Cardiac muscle cell (in vitro differentiated cells and primary cell): Measurements from ENCODE around the gene ANXA1. TPM values are rescaled to one million over a fixed set of nuclear protein-coding genes. Genes with fewer than 3 reads are reported as not detected.
A peak's percentile ranks its signal among the peaks of the same experiment; 100 is the strongest.

Experiments
- DNase-seq, 2 donors: peaks; one replicate each; pipeline versions ENCODE4 v3.0.0 to v3.0.0-alpha.2; 2010 to 2017; ENCODE audit warnings: low read depth in 1 of 2, low spot score in 1 of 2
- H3K27ac ChIP-seq: fragments of 200-600 bp; sonication (generic); 2 replicates; pipeline ENCODE4 v1.5.1; 2016
- H3K27me3 ChIP-seq: fragments of 200-600 bp; sonication (generic); 2 replicates; pipeline ENCODE4 v1.6.0; 2016; ENCODE audit warnings: control low read depth
- H3K36me3 ChIP-seq: fragments of 200-600 bp; sonication (generic); 2 replicates; pipeline ENCODE4 v1.5.1; 2016; ENCODE audit warnings: control low read depth
- H3K4me1 ChIP-seq: fragments of 200-600 bp; sonication (generic); 2 replicates; pipeline ENCODE4 v1.8.1; 2017; ENCODE audit warnings: low read depth, mild to moderate bottlenecking, mixed run types
- H3K4me3 ChIP-seq: fragments of 200-600 bp; sonication (generic); 2 replicates; pipeline ENCODE4 v1.5.1; 2016; ENCODE audit warnings: mild to moderate bottlenecking
- H3K9me3 ChIP-seq: fragments of 200-600 bp; sonication (generic); 2 replicates; pipeline ENCODE4 v1.5.1; 2017; ENCODE audit warnings: low read depth, mild to moderate bottlenecking, control low read depth
- CTCF ChIP-seq: IDR thresholded peaks from 2 replicates; pipeline ENCODE4 v1.5.1; 2012; ENCODE audit warnings: low read depth, mild to moderate bottlenecking, low read length
- polyA plus RNA-seq: library from polyadenylated mRNA; unstranded; fragments of >200 nt; fragmentation: Nextera tagmentation; extraction: Ambion mirVana; gene quantifications from 2 replicates; pipeline ENCODE4 v1.2.1, GENCODE V29; 2016
- total RNA-seq: library from RNA; depleted of rRNA; stranded (reverse); fragments of >200 nt; gene quantifications from 2 replicates; pipeline ENCODE4 v1.2.3, GENCODE V29; 2016

The ANXA1 gene
- total and polyA plus RNA-seq, 2 experiments from 2014 or later, result 1.2 to 13.7 TPM

GRCh38 chr9:73199886-73200285 is 48.2 kb downstream of the ANXA1 start:
- Histone ChIP-seq H3K4me1 (peaks cover 14% of the 10 kb centered on the region), H3K4me3 (no peak overlapping the region), H3K9me3 (no peaks in the 10 kb centered on the region), H3K36me3 (no peaks in the 10 kb centered on the region), H3K27me3 (no peaks in the 10 kb centered on the region), H3K27ac (no peak overlapping the region)
- DNase-seq, result peak in 1 of 2 donors; percentile 27
- TF ChIP-seq CTCF, result peak; percentile 20

- no peak overlapping the region for H3K27ac ChIP-seq
- H3K4me3 ChIP-seq, result no peak overlapping the region
- DNase-seq, result peak; percentile 60 to 63
- no peaks in the 10 kb centered on the region for H3K36me3 ChIP-seq
- peaks cover 14% of the 10 kb centered on the region for H3K4me1 ChIP-seq
- no peaks in the 10 kb centered on the region for H3K9me3 ChIP-seq
- TF ChIP-seq CTCF, result peak; percentile 52
- H3K27me3 ChIP-seq, result no peaks in the 10 kb centered on the region
Observed at GRCh38 chr9:73200694-73201452, 49.2 kb downstream of the ANXA1 start.

GRCh38 chr9:73202980-73203379 is 51.3 kb downstream of the ANXA1 start:
- no peaks in the 10 kb centered on the region for H3K9me3 ChIP-seq
- no peak overlapping the region for H3K4me3 ChIP-seq
- TF ChIP-seq CTCF, result no peak
- no peaks in the 10 kb centered on the region for H3K27me3 ChIP-seq
- peaks cover 14% of the 10 kb centered on the region for H3K4me1 ChIP-seq
- H3K36me3 ChIP-seq, result no peaks in the 10 kb centered on the region
- DNase-seq, result peak; percentile 3 to 22
- H3K27ac ChIP-seq, result no peak overlapping the region

GRCh38 chr9:73204936-73205335 is 53.3 kb downstream of the ANXA1 start:
- no peaks in the 10 kb centered on the region for H3K9me3 ChIP-seq
- no peaks in the 10 kb centered on the region for H3K36me3 ChIP-seq
- DNase-seq, result peak in 1 of 2 donors; percentile 5
- H3K4me1 ChIP-seq, result peaks cover 14% of the 10 kb centered on the region
- no peaks in the 10 kb centered on the region for H3K27me3 ChIP-seq
- no peak for TF ChIP-seq CTCF
- H3K4me3 ChIP-seq, result no peak overlapping the region
- H3K27ac ChIP-seq, result no peak overlapping the region

GRCh38 chr9:73206851-73207250 is 55.2 kb downstream of the ANXA1 start:
- Histone ChIP-seq H3K27me3 (no peaks in the 10 kb centered on the region), H3K36me3 (no peaks in the 10 kb centered on the region), H3K27ac (no peak overlapping the region), H3K9me3 (no peaks in the 10 kb centered on the region), H3K4me1 (peaks cover 5% of the 10 kb centered on the region), H3K4me3 (no peak overlapping the region)
- TF ChIP-seq CTCF, result no peak
- DNase-seq, result no peak
